GM19043 (cell line): ENCODE measurements around the gene MCIDAS.

Experiments used
- ATAC-seq: cut with Tn5 transposase; IDR thresholded peaks from one replicate; pipeline ENCODE4 v1.9.1; 2021; ENCODE audit warnings: low read depth; ENCODE audit not compliant: unreplicated experiment

The MCIDAS gene

GRCh38 chr5:55226934-55227663, at the start of gene MCIDAS:
Gene MCIDAS (minus strand): TSS chr5:55227315. CDS start chr5:55227138, 177 bp downstream.
- ATAC-seq = peak; percentile 36

GRCh38 chr5:55276771-55277170, 49.7 kb upstream of the MCIDAS start:
- no peak for ATAC-seq

GRCh38 chr5:55258339-55258738, 31.2 kb upstream of the MCIDAS start:
- ATAC-seq = no peak

- no peak for ATAC-seq
These were observed 27.7 kb upstream of the MCIDAS start for GRCh38 chr5:55254802-55255201.

- no peak for ATAC-seq
These were observed 22.9 kb upstream of the MCIDAS start for GRCh38 chr5:55250064-55250463.

GRCh38 chr5:55241746-55242145, 14.6 kb upstream of the MCIDAS start:
- ATAC-seq = no peak

- ATAC-seq = no peak
These were observed 9.7 kb upstream of the MCIDAS start for GRCh38 chr5:55236800-55237199.

GRCh38 chr5:55234121-55234700, 7.1 kb upstream of the MCIDAS start:
- ATAC-seq = no peak

GRCh38 chr5:55232985-55233928, 6.1 kb upstream of the MCIDAS start, which contains the start of gene CCNO:
Gene CCNO (minus strand): TSS chr5:55233608. CDS start chr5:55233523, 85 bp downstream.
- peak; percentile 47 for ATAC-seq

GRCh38 chr5:55232271-55232984, 5.3 kb upstream of the MCIDAS start:
- no peak for ATAC-seq

GRCh38 chr5:55231919-55232270, 4.8 kb upstream of the MCIDAS start:
- ATAC-seq = no peak

GRCh38 chr5:55231029-55231918, 4.2 kb upstream of the MCIDAS start:
- ATAC-seq = no peak

GRCh38 chr5:55230086-55230629, 3.0 kb upstream of the MCIDAS start:
- ATAC-seq = no peak

- ATAC-seq = no peak
These were observed 732 bp upstream of the MCIDAS start for GRCh38 chr5:55227664-55228430.

GRCh38 chr5:55226027-55226933, 835 bp downstream of the MCIDAS start:
- peak; percentile 60 for ATAC-seq

GRCh38 chr5:55225346-55225745, 1.8 kb downstream of the MCIDAS start:
- no peak for ATAC-seq

- no peak for ATAC-seq
These were observed 3.3 kb downstream of the MCIDAS start for GRCh38 chr5:55223812-55224240.
